ENCODE results near the gene DOK3.
"Not testable (repeated sequence)": the region's sequence is repeated elsewhere in the genome, so short reads cannot be mapped to it uniquely, and the experiment has no call there.

- TF ChIP-seq, protein P1, sequence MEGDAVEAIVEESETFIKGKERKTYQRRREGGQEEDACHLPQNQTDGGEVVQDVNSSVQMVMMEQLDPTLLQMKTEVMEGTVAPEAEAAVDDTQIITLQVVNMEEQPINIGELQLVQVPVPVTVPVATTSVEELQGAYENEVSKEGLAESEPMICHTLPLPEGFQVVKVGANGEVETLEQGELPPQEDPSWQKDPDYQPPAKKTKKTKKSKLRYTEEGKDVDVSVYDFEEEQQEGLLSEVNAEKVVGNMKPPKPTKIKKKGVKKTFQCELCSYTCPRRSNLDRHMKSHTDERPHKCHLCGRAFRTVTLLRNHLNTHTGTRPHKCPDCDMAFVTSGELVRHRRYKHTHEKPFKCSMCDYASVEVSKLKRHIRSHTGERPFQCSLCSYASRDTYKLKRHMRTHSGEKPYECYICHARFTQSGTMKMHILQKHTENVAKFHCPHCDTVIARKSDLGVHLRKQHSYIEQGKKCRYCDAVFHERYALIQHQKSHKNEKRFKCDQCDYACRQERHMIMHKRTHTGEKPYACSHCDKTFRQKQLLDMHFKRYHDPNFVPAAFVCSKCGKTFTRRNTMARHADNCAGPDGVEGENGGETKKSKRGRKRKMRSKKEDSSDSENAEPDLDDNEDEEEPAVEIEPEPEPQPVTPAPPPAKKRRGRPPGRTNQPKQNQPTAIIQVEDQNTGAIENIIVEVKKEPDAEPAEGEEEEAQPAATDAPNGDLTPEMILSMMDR (IDR thresholded peaks at IDR 0.05) = not testable (repeated sequence)
- not testable (repeated sequence) for TF ChIP-seq POLR2A, POLR2AphosphoS5 (IDR thresholded peaks at IDR 0.05)
Observed at GRCh38 chr5:177485753-177486152, 23.9 kb downstream of the DOK3 start.
